GM18505 (cell line): Measurements from ENCODE around the gene U2AF2.

Experiments
- ATAC-seq: cut with Tn5 transposase; IDR thresholded peaks from one replicate; pipeline ENCODE4 v1.9.1; 2021; ENCODE audit not compliant: unreplicated experiment
- POLR2A ChIP-seq: IDR thresholded peaks from 4 replicates; pipeline ENCODE4 v1.6.1; 2011; ENCODE audit warnings: borderline replicate concordance; ENCODE audit not compliant: insufficient read depth, insufficient read length; ENCODE audit errors: extremely low read depth

The U2AF2 gene

GRCh38 chr19:55650602-55651230, 4.1 kb upstream of the U2AF2 start:
- ATAC-seq = no peak
- TF ChIP-seq POLR2A = no peak

- ATAC-seq = no peak
- no peak for TF ChIP-seq POLR2A
Measured at GRCh38 chr19:55651236-55651635, 3.6 kb upstream of the U2AF2 start.

- TF ChIP-seq POLR2A = no peak
- no peak for ATAC-seq
Measured at GRCh38 chr19:55652311-55653128, 2.3 kb upstream of the U2AF2 start.

GRCh38 chr19:55653651-55654322, 1.0 kb upstream of the U2AF2 start:
- peak; percentile 39 for ATAC-seq
- TF ChIP-seq POLR2A = peak; percentile 89

- ATAC-seq = peak; percentile 56
- no peak for TF ChIP-seq POLR2A
Measured at GRCh38 chr19:55654323-55654867, 440 bp upstream of the U2AF2 start.

- no peak for TF ChIP-seq POLR2A
- ATAC-seq = no peak
Measured at GRCh38 chr19:55655648-55656040, 809 bp downstream of the U2AF2 start.

GRCh38 chr19:55656552-55656951, 1.7 kb downstream of the U2AF2 start:
- no peak for TF ChIP-seq POLR2A
- no peak for ATAC-seq

GRCh38 chr19:55656988-55657747, 2.3 kb downstream of the U2AF2 start:
- no peak for ATAC-seq
- TF ChIP-seq POLR2A = no peak

- no peak for TF ChIP-seq POLR2A
- ATAC-seq = no peak
Measured at GRCh38 chr19:55658846-55659459, 4.1 kb downstream of the U2AF2 start.

GRCh38 chr19:55659822-55660221, 5.0 kb downstream of the U2AF2 start:
- no peak for ATAC-seq
- no peak for TF ChIP-seq POLR2A

- TF ChIP-seq POLR2A = no peak
- no peak for ATAC-seq
Measured at GRCh38 chr19:55660404-55660803, 5.6 kb downstream of the U2AF2 start.

- ATAC-seq = no peak
- no peak for TF ChIP-seq POLR2A
Measured at GRCh38 chr19:55660991-55661390, 6.2 kb downstream of the U2AF2 start.
